HG03457 (cell line): ENCODE data around the gene IFNK.

Experiments
- ATAC-seq: cut with Tn5 transposase; IDR thresholded peaks from one replicate; pipeline ENCODE4 v1.9.1; 2021; ENCODE audit warnings: moderate number of reproducible peaks; ENCODE audit not compliant: unreplicated experiment

Gene IFNK

DNA sequence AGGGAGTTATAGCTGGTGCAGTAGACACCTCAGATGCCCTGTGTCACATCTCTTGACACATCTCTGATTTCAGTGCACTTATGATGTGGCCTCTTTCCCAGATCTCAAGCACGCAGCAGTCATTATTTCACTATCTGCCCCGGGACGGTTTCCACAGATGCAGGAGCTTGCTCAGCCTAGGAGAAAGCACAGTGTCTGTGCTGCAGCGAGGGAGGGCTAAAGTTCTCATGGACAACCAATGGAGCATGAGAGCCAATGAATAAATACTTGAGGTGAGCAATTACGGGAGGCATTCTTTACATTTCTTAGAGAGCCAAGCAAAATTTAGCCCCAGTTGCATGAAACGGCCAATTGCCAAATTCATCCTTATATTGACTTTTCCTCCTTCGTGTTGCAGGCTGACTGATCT lies 12.9 kb downstream of the IFNK start:
- ATAC-seq: no peak

DNA sequence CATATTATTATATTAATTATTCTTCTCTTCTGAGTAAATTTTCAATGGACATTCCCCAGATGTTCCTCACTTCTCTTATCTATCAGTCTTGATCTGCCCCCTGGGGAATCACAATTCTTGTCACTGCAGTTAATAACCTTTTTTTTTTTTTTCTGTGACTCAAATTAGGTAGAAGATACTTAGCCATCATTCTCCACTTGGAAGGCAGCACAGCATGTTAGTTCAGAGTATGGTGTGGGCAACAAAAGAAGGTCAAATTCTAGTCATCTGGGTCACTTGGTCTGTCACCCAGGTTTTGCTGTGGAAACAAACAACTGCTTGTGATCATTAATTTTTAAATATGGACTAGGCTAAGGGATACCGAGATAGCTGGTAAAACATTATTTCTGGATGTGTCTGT lies 13.7 kb downstream of the IFNK start:
- ATAC-seq: no peak

DNA sequence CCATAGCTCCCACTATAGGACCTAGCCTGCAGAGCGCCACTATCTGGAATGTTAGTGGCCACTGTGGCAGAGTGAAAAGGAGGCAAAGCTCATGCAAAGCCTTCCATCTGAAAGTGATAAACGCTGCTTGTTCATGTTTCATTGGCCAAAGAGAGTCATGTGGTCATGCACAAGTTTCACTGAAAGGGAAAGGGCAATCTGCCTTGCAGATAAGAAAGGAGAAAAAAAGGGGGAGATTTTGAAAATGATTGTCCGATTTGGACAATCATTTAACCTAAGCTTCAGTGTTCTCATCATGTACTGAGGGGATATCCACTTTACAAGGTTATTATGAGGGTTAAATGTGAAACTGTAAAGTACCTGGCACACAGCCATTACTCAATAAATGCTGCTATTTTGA lies 14.6 kb downstream of the IFNK start:
- ATAC-seq: peak; percentile 54

DNA sequence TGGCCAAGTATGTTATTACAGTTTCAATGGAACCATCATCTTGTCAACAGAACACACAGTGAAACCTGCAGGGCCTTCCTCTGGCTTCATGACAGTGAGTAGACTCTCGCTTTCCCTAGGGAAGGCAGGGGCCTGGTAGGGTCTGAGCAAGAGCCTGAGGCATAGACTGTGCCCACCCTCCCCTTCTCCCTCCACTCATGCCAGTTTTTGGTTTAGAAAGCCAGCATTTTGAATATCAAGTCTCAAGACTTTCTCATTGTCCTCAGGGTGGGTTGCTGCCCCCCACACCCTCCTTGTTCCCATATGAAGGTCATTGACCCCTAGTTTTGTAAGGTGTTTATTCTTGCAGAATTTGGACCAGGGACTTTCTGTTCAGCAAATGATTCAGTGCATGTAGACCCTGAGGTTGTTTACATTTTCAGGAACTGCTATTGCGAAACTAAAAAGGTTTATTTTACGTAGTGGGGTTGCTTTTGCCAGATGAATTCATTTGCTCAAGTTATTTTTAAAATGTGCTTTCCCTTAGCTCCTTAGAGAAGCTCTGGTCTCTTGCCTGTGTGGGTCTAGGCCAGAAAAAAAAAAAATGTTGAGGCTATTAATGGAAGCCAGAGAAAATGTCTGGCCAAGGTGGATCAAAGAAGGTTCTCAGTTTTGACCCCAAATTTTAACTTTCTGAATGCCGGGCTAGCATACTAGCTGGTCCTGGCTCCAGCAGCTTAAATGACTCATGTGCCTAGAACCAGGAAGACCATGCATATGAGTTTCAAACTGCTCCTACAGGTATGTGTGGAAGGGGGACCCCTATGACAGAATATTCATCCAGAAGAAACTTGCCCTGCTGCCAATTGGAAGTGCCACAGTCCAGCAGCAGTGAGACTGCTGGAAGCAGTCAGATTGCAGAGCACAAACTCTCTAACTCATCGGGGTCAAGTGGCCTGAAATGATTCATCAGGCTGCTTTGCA lies 15.7 kb downstream of the IFNK start:
- peak; percentile 43 for ATAC-seq

DNA sequence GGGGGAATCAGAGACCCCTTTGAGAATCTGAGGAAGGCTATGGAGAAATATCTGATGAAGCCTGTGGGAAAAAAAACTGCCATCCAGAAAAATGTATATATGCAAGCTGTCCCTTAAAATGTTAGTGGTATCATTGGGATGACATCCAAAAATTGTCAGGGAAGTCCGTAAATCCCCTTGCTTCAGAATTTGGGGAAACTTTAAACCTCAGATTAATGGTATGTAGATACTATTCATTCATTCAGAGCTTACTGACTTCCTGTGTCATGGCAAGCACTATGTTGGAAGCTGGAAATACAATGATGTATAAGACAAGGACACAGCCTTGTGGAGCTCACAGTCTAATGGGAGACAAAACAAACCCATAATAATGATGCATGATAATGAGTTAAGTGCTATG lies 16.4 kb downstream of the IFNK start:
- no peak for ATAC-seq

DNA sequence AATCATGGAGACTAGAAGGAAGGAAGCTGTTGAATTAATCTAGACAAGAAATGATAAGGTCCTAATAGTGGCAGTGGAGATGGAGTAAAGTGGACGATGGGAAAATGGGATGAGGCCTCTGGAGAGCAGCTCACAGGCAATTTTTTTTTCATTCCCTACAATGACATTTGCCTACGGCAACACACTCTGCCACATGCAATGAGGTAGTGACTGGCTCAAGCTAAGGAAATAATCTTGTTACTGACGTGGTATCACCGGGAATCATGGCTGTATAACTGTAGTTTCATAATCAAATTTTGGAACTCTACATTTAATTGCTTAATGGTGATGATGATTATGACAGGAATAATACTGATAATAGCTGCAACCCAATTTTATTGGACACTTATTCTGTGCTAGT lies 17.6 kb downstream of the IFNK start:
- ATAC-seq: no peak

DNA sequence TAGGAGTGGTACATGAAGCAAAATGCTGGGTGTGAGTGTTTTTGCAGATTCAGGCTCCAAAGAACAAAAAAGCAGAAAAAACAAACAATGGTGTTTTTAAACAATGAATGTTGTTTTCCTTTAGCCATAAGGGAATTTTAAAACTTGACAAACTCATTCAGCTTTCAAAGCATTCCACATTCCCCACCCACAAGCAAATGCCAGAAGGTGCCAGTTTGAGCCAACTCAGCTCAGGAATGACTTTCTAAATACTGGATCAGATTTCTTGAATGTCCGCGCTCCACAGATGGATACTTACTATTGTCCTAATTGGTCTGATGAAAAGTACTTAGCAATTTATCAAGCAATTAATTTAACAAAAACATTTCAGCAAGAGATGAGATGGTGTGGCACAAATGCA lies 18.4 kb downstream of the IFNK start:
- ATAC-seq: no peak

DNA sequence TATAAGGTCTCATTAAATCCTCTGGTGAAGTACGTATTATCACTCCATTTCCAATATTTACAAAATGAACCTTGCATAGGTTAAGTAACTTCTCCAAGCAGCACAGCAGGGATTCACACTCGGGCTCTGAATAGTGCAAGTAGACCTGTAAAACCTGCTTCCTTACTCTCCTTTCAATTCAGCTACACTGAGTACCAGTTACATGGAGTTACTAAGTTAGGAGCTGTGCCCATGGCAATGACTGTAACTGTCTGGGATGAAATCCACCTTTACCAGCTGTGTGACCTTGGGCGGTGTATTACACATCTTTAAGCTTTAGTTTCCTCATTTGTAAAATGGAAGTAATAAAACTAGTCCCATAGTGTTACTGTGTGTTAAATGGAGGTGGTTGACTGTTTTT lies 21.4 kb downstream of the IFNK start:
- ATAC-seq: no peak

DNA sequence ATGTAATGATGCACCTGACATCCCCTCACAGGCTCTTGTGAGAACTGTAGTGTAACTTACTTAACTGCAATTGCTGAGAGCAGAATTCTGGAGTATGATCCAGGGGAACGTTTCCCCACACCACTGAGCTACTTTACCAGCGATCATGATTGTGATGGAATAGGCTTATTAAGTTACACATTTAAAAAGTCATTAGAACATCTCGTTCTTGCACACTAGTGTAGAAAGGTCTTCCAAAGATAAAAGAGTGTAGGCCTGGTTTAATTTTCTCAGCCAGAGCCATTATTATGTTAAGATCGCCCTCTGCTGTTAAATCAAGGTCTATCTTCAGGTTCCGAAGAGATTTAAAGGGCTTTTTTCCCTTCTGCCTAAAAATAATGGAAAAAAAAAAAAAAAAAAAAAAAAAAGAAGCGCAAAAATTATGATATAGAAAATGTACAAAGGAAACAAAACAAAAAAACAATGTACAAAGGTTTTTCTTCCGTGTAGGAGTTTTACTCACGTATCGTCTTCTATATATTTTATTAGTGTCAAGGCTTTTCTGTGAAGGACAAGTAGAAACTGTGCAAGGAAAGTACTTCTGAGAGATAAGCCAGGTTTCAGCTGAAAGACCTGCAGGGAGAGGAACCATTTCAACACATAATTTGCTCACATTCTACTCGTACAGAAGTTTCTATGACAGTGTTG lies 24.1 kb downstream of the IFNK start:
- no peak for ATAC-seq

DNA sequence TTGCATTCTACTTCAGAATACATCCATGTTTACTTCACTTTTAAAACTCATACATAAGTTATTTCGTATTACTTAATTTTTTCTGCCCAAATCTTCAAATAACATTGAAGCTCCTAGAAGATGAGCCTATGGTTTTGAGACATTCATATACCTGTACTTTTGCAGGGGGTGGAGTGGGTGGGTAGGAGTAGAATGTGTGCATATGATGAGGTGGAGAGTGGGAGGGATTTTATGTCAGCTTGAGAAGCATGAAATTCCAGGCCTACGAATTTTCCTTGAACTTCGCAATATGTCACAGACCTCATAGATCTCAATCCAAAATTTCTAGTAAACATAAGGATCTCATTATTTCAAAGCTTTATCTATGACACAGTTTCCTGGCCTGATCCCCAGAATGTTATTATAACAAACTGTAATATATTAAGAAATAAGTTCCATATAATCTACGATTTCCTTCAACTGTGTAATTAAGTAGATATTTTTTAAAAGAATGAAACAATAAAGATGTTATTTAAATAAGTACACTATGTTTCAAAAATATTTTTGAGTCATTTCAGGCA lies 25.2 kb downstream of the IFNK start:
- ATAC-seq: no peak

DNA sequence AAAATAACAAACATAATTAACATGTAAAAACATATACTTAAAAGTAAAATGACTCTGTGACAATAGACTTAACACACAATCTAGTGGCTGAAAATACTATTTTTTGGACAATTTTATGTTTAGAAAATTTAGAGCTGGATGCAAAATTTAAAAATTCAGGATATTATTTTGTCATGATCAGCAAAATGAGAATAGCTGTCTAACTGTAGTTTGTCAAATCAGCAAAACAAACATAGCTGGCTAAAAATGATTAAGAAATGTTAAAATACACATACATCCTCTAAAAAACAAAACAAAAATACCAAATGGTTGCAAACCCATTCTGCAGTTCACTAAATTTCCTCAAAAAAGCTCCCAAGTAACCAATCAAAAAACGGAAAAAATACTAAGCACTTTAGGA lies 30.6 kb downstream of the IFNK start:
- ATAC-seq: no peak

DNA sequence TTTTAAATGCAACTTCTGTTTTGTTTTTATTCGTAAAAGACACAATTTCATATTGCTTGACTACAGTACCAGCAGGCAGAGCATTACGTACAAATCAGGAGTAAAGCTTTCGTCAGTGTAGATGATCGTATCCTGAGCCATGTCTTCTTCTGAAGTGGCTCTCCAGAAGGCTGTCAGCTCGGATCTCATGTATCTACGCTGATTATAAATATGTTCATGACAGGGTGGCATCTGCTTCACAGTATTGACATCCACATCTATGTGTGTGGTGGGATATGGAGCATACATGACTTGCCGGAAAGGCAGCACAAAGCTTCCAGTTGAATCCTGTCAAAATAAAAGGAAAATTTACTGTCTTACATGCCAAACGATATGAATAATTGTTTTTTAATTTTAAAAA lies 32.4 kb downstream of the IFNK start:
- no peak for ATAC-seq

DNA sequence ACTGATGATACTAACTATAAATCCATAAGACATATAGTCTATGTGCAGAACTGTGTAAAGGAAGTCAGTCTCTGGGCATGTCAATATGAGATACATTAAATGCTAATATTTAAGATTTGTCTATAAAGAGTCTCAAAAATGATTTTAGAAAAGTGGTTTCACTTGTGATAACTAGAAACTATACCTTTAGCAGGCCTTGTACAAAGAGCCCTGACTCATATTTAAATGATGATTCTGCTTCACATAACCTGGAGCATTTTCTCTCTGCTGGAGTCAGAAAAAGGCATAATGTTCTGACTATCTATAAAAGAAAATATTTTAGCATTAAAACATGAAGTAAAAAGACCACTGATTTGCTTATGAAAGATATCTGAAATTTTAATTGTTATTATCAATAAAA lies 34.2 kb downstream of the IFNK start:
- no peak for ATAC-seq

DNA sequence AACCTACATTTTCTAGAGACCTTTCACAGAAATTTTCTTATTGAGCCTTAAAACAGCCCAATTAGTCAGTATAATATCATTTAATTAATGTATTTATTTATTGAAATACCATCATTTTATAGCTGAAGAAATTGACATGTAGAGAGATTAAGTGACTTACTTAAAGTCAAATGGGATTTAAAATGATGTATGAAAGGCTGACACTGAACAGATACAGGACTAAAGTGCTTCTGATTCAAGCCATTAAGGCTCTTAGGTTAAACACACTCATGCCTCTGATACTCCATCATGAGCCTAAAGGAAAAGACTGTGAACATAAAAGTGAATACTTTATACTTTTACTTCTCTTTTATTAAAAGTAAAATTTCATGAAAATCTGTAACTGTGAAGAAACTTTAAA lies 36.4 kb downstream of the IFNK start:
- ATAC-seq: no peak

DNA sequence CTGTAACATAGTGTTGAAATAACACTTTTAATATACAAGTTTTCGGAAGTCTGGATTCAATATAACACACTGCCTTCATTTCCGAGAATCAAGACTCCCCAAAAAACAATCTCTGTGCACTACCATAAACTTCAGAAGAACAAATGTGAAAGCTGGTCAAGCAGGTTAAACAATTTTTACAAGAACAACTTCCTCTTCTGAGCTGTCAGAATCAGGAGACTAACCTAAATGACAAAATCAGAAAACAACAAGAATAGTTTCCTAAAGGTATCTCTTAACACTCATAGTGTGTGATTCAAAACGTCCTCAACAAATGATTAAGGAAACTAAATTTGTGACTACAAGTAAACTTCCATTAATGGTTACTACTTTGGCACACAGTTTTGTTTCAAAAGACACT lies 37.6 kb downstream of the IFNK start:
- ATAC-seq: no peak

DNA sequence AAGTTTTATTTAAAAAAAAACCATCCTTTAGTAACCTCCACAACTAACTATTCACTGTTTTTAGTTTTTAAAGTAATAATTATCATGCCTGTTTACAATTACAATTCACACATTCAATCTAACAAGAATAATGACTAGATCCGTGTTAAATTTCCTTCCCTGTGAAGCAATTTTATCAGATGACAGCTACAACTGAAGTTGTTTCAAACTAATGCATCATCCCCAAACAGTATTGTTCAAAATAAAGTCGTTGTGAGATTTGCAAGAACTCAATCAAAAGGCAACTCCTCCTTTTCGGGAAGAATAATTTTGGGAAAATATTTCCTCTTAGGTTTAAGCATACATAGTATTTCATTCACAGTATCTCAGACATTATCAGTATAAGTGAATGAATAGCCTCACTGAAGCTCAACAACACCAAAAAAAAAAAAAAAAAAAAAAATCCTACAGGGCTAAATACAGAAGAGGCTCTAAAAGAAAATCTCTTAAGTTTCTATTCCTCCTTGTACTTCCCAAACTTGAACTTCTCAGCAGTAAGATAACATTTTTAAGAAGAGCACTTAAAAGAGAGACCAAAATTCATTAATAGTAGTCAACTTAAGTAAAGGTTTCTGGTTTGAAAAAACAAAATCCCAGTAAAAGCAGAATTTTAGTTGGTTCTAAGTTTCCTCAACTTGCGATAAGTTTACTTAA lies 39.8 kb downstream of the IFNK start:
- no peak for ATAC-seq

DNA sequence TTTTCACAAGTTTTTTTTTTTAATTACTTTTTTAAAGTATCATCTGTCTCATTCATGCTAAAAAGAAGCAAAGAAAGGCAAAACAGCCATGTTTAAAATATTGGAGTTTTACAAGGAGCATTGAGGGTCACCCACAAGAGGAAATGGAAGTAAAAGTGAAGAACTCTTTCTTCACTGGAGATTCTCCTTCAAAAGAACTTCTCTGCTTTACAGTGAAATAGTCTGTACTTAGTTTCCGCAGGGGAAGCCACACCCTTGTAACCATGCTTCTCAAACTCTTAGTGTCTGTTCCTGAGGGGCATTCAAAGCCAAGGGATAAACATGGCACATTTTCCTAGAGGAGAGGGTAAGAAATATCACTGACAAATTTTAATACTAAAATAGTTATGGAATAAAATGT lies 40.6 kb downstream of the IFNK start:
- ATAC-seq: no peak

DNA sequence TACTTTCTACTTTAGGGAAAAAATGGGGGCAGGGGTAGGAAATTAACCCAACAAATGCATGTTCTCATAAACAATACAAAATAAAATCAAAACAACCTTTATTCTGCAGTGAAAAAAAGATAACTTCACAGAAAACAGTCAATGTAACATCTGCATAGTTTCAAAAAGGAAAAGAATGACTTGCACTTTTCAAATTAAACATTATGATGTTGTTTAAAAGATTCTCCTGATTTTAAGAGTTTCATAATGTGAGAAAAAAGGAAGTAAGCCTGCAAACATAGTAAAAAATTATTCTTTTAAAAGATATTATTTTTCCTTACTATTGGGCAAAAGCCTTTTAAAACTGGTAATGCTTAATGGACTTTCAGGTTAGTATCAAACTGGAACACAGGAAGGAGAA lies 41.6 kb downstream of the IFNK start:
- no peak for ATAC-seq

DNA sequence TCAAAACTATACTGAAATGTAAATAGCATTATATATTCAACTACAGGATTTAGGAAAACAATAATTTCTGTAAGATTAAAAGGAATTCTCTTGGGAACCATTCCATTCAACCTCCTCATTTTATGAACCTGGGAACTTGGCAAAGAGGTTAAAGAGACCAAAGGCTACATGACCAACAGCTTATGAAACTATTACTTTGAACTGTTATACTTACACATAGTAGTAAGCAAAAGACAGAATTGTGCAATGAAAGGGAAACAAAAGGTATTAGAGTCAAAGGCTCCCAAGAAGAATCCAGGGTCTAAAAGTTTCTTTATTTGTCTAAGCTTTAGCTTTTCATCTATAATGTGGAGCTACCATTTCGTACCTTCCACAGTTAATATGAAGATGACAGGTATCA lies 42.0 kb downstream of the IFNK start:
- no peak for ATAC-seq

DNA sequence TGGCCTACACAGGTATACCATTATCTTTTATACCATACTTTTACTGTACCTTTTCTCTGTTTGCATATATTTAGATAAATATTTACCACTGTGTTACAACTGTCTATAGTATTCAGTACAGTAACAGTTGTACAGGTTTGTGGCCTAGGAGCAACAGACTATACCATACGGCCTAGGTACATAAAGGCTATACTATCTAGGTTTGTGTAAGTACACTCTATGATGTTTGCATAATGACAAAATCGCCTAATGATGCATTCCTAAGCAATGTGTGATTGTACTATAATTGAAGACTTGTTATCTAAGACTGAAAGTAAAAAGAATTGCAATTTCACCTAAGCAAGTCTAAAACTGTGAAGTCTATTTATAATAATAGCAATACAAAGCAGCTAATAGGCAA lies 45.3 kb downstream of the IFNK start:
- ATAC-seq: no peak

DNA sequence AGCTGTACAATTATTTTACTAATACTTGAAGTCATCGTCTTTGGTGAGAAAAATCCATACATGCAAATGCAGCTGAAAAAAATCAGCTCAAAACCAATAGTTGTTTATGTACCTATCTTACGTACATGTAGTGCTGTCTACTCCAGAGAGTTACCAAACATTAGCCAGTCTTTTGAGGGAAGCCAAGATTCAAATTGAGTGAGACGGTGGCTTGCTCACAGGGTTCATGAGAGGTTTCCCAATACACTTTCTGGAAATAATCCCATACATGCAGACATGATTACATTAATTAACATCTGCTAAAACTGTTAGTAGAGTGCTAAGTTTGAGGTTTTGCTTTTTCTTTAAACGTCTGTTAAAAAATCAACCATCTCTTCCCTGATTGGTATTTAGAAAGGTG lies 46.9 kb downstream of the IFNK start:
- no peak for ATAC-seq

DNA sequence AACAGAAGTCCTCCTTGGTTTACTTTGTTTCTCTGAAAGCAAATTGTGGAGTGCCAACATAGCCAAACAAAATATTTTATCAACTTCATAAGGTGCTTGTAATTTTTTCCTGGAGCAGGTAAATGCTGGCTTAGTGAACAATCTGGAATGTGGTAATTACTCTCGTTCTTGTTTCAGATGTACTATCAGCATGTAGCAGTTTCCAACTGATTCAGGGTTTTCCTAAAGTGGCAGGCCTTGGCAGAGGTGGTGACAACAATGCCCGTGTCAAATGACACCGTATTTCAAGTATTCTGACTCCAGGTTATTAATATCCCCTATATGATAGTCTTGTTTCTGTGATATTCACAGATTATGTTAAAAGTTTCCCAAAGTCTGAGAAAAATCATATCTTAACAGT lies 48.0 kb downstream of the IFNK start:
- no peak for ATAC-seq
